Ovary (tissue), 9 donors: ENCODE results near the gene FAM120B. TPM values are rescaled to one million over a fixed set of nuclear protein-coding genes. Genes with fewer than 3 reads are reported as not detected.

Experiments used
- DNase-seq, 5 donors: peaks; one replicate each; pipeline ENCODE4 v3.0.0-alpha.2; 2019 to 2020
- H3K27ac ChIP-seq, 2 donors: fragments of 200-600 bp; one replicate each; pipeline versions ENCODE4 v1.5.1 to v1.8.0; 2019 to 2022
- H3K27me3 ChIP-seq: fragments of 200-600 bp; one replicate; pipeline ENCODE4 v1.8.0; 2022
- H3K36me3 ChIP-seq: fragments of 200-600 bp; sonication (generic); one replicate; pipeline ENCODE4 v1.5.1; 2019
- H3K4me1 ChIP-seq: one replicate; pipeline ENCODE4 v1.8.1; 2013; ENCODE audit warnings: mild to moderate bottlenecking, moderate library complexity; ENCODE audit not compliant: insufficient read depth
- H3K4me3 ChIP-seq: fragments of 200-600 bp; sonication (generic); one replicate; pipeline ENCODE4 v1.5.1; 2017
- H3K9me3 ChIP-seq, 2 donors: fragments of 200-600 bp in 1 of 2; sonication (generic) in 1 of 2; one replicate each; pipeline versions ENCODE4 v1.5.1 to v1.8.1; 2013 to 2019; ENCODE audit warnings: mild to moderate bottlenecking in 1 of 2, moderate library complexity in 1 of 2
- EP300 ChIP-seq: sonication (generic); formaldehyde crosslinking; IDR thresholded peaks from one replicate; pipeline ENCODE4 v1.6.1; 2017; ENCODE audit warnings: antibody characterized with exemption
- POLR2A ChIP-seq: fragments of 450-650 bp; IDR thresholded peaks from one replicate; pipeline ENCODE4 v1.6.1; 2017; ENCODE audit warnings: antibody characterized with exemption, mild to moderate bottlenecking, moderate library complexity
- whole genome bisulfite sequencing, 3 donors: extraction: QIAGEN DNeasy Blood & Tissue Kit in 1 of 3; methylation state at CpG; one replicate each; pipeline versions ENCODE4 v1.1.5 to v1.1.7; 2013 to 2017; 5-methylcytosine and 5-hydroxymethylcytosine counted together
- intact Hi-C, 4 donors: fragments of 100-400 bp; cut with DNase I; formaldehyde crosslinking; loops; one replicate each; pipeline versions ENCODE4 v1.11.0 to v1.15.1; 2022 to 2023
- polyA plus RNA-seq, 2 donors: library from polyadenylated mRNA; stranded (reverse); fragments of 200-250 nt in 1 of 2; fragments of 350-450 nt in 1 of 2; fragmentation: Illumina TruSeq in 1 of 2; extraction: RNeasy Lipid Tissue Mini Kit (QIAGEN cat#74804) in 1 of 2; gene quantifications; one replicate each; pipeline ENCODE4 v1.2.3, GENCODE V29; 2013 to 2014
- total RNA-seq, 7 donors: library from RNA; depleted of rRNA in 2 of 7; stranded (reverse); fragments of >200 nt in 2 of 7; fragmentation: NEBNext Ultra II Directional in 3 of 7; extraction: Animal tissue kit (Norgen Biotek cat#: 25700) in 3 of 7; gene quantifications; one replicate each; pipeline versions ENCODE4 v1.1.0 to v1.2.4, GENCODE V29; 2016 to 2023
- TF ChIP-seq, protein P1 (sequence below), 3 donors: fragments of 450-650 bp in 2 of 3; fragments of 200-600 bp in 1 of 3; IDR thresholded peaks; one replicate each; pipeline versions ENCODE4 v1.5.1 to v1.8.0; 2016 to 2022; ENCODE audit warnings: antibody characterized with exemption in 3 of 3, mild to moderate bottlenecking in 1 of 3
- donor health status: DM: no; HTN: no; CAD: no; lungs with moderate emphysema.
- donor health status: DM: no; HTN: no; CAD: no.
- donor health status: Bipolar disorder and iron deficiency.
- donor health status: DM: yes; HTN: yes; CAD: no.
- donor health status: DM: no; HTN: no; CAD: no.
- donor health status: DM: yes; HTN: yes; CAD: no.

The FAM120B gene
- total and polyA plus RNA-seq, 9 donors = 10.6 to 39.3 (median 28.4) TPM

DNA sequence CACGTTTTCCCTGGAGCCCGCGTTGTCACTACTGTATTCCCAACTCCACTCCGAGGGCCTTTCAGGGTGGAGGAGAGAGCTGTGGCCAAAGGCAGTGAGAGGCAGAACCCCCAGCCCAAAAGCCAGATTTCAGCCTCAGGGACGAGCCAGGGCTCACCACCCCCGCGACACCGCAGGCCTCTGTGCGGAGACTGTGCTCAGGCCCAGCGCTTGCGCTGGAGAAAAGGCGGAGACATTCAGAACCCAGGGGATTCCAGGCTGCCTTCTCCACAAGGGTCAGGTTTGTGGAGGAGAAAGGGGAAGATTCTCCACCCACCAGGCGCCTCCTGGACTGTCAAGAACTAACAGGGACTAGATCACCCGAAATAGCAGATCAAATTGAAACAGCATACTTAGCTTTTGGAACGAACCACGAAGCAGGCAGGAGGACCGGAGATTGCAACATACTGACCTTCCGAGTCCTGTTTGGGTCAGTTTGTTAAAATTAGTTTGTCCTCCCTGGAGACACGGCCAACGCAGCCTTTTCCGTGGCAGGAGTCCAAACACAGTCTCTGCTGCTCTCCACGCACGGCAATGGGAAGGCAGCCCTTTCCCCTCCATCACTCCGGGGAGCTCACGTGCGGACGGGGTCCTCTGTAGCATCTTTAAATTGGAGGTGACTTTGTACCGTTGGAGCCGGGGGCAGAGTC lies 30.0 kb upstream of the FAM120B start:
- peak; percentile 74 to 87 (median 85) for DNase-seq
- Histone ChIP-seq H3K27ac (peak overlapping the region in 1 of 2 donors; percentile 37), H3K4me1 (peaks cover 19% of the 10 kb centered on the region), H3K4me3 (no peak overlapping the region), H3K27me3 (no peaks in the 10 kb centered on the region), H3K36me3 (no peaks in the 10 kb centered on the region), H3K9me3 (no peaks in the 10 kb centered on the region)
- TF ChIP-seq POLR2A (no peak), EP300 (no peak)
- TF ChIP-seq, protein P1, sequence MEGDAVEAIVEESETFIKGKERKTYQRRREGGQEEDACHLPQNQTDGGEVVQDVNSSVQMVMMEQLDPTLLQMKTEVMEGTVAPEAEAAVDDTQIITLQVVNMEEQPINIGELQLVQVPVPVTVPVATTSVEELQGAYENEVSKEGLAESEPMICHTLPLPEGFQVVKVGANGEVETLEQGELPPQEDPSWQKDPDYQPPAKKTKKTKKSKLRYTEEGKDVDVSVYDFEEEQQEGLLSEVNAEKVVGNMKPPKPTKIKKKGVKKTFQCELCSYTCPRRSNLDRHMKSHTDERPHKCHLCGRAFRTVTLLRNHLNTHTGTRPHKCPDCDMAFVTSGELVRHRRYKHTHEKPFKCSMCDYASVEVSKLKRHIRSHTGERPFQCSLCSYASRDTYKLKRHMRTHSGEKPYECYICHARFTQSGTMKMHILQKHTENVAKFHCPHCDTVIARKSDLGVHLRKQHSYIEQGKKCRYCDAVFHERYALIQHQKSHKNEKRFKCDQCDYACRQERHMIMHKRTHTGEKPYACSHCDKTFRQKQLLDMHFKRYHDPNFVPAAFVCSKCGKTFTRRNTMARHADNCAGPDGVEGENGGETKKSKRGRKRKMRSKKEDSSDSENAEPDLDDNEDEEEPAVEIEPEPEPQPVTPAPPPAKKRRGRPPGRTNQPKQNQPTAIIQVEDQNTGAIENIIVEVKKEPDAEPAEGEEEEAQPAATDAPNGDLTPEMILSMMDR (IDR thresholded peaks at IDR 0.05) = no peak
- intact Hi-C loops = no loop called here
- 39 to 41% (median 41%) methylated on average over 29 of the region's 29 CpGs for WGBS, 3 donors

DNA sequence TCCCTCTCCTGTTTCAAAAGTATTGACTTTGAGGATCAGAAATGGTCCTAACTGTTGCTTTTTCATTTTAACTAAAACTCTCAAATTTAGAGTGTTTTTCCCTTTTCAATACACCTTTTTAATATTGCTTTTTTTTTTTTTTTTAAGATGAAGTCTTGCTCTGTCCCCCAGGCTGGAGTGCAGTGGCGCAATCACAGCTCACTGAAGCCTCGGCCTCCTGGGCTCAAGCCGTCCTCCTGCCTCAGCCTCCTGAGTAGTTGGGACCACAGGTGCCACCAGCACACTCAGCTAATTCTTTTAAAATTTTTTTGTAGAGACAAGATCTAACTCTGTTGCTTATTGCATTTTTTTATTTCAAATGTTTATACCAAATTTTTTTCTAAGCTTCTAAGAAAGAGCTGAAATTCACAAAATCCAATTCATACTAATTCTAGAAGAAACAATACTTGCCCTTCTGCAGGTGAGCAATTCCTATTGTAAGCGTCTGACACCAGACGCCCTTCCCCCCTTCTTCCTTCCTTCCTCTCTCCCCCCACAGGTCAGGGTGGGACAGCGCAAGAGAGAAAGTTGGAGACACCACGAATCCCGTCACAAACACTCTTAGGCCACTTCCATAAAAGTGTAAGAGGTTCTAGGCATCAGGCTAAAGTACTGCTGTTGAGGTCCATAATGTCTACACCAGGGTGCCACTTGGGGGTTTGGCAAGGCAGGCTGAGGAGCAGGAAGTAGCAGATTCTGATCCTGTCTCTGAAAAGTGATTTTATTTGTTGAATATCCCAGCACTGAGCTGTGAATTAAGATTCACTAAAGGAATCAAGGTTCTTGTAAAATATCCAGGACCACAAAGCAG lies 28.4 kb upstream of the FAM120B start:
- Histone ChIP-seq H3K27ac (no peak overlapping the region), H3K36me3 (no peaks in the 10 kb centered on the region), H3K4me3 (no peak overlapping the region), H3K9me3 (no peaks in the 10 kb centered on the region), H3K4me1 (peaks cover 19% of the 10 kb centered on the region), H3K27me3 (no peaks in the 10 kb centered on the region)
- intact Hi-C loops = no loop called here
- TF ChIP-seq, protein P1 (IDR thresholded peaks at IDR 0.05) = no peak
- TF ChIP-seq POLR2A (no peak), EP300 (no peak)
- peak in 2 of 5 donors; percentile 11 to 21 for DNase-seq
- 93 to 95% (median 94%) methylated on average over 8 of the region's 8 CpGs for WGBS, 3 donors

DNA sequence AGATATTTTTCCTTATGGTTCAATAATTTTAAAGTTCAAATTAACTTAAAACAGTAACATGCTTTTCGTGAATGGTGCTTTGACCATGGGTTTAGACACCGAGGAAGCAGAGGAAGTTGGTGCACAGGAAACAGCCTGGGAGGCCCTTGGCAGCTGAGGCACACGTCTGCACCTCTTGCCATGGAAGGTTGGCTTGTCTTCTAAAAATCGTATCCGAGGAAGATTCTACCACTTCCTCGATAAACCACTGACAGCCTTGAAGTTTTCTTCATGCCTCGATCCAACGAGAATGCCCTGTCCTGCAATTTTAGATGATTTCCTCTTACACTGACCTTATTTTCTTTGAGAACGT lies 27.8 kb upstream of the FAM120B start:
- H3K4me1 ChIP-seq = peaks cover 19% of the 10 kb centered on the region
- no peaks in the 10 kb centered on the region for H3K9me3 ChIP-seq
- no peaks in the 10 kb centered on the region for H3K27me3 ChIP-seq
- no peak overlapping the region for H3K27ac ChIP-seq
- intact Hi-C loops = no loop called here
- H3K4me3 ChIP-seq = no peak overlapping the region
- no peaks in the 10 kb centered on the region for H3K36me3 ChIP-seq
- DNase-seq = no peak
- TF ChIP-seq, protein P1 (IDR thresholded peaks at IDR 0.05) = no peak
- no peak for TF ChIP-seq EP300
- no peak for TF ChIP-seq POLR2A
- 79 to 82% (median 81%) methylated on average over 9 of the region's 9 CpGs for WGBS, 3 donors

DNA sequence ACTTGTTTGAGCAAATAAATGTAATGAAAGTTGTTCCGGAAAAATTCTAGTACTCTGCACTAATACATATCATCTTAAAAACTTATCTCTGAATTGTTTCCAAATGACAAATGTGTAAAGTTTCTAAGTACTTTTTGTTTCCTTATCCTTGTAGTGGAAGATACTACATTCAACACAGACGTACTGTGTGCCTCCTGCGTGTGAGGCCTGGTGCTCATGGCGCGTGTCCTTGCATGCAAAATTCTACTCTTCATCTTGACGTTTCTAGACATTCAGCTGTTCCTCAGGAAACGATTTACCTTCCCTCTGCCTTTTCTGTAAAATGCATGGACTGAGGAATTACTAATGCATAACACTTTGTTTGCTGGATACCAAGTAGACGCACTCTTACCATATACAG lies 27.1 kb upstream of the FAM120B start:
- TF ChIP-seq POLR2A (no peak), EP300 (no peak)
- TF ChIP-seq, protein P1 (IDR thresholded peaks at IDR 0.05) = no peak
- H3K27me3 ChIP-seq = no peaks in the 10 kb centered on the region
- no peak overlapping the region for H3K4me3 ChIP-seq
- peak in 1 of 5 donors; percentile 24 for DNase-seq
- WGBS, 3 donors = 82 to 88% (median 86%) methylated on average over 8 of the region's 8 CpGs
- intact Hi-C loops = no loop called here
- no peaks in the 10 kb centered on the region for H3K36me3 ChIP-seq
- no peak overlapping the region for H3K27ac ChIP-seq
- H3K4me1 ChIP-seq = peaks cover 19% of the 10 kb centered on the region
- no peaks in the 10 kb centered on the region for H3K9me3 ChIP-seq
